ENCODE measurements around the gene ISLR.

ISLR gene

GRCh38 chr15:74165461-74165860 lies 8.0 kb upstream of the ISLR start:
- POLR2A ChIA-PET = interaction anchor here (0.6 kb wide), 1 partner anchor 65 kb away, joined by 3 read pairs; no protein-coding TSS in a partner anchor
- CTCF ChIA-PET = no interaction called here
- Histone ChIP-seq H3K27ac (ENCODE audit: insufficient read depth in 1 of 2, low read depth in 1 of 2, low read length in 2 of 2, poor library complexity in 1 of 2, severe bottlenecking in 2 of 2) (no peak overlapping the region), H3K9me3 (ENCODE audit: control extremely low read depth in 1 of 5, control insufficient read depth in 4 of 5, insufficient read depth in 2 of 5, low read depth in 1 of 5, low read length in 4 of 5) (no peaks in the 10 kb centered on the region), H3K27me3 (replicated peaks in 2 of 5; ENCODE audit: control insufficient read depth in 4 of 5, insufficient read depth in 5 of 5, low read length in 4 of 5) (peaks cover 0 to 10% (median 3%) of the 10 kb centered on the region in 5 experiments), H3K4me1 (ENCODE audit: control extremely low read depth in 1 of 4, control insufficient read depth in 4 of 4, insufficient read depth in 4 of 4, low read length in 3 of 4) (no peaks in the 10 kb centered on the region), H3K36me3 (ENCODE audit: control insufficient read depth in 4 of 4, insufficient read depth in 4 of 4, low read length in 3 of 4) (no peaks in the 10 kb centered on the region), H3K4me3 (ENCODE audit: control insufficient read depth in 1 of 7, extremely low read depth in 1 of 7, insufficient read depth in 4 of 7, low read depth in 2 of 7, low read length in 6 of 7) (no peak overlapping the region)
- DNase-seq = no peak
- WGBS (ENCODE audit: insufficient coverage) = 100% methylated on average over 1 of the region's 1 CpG

- Histone ChIP-seq H3K4me3 (ENCODE audit: control insufficient read depth in 1 of 7, extremely low read depth in 1 of 7, insufficient read depth in 4 of 7, low read depth in 2 of 7, low read length in 6 of 7) (no peak overlapping the region), H3K9me3 (ENCODE audit: control extremely low read depth in 1 of 5, control insufficient read depth in 4 of 5, insufficient read depth in 2 of 5, low read depth in 1 of 5, low read length in 4 of 5) (no peaks in the 10 kb centered on the region), H3K27me3 (replicated peaks in 2 of 5; ENCODE audit: control insufficient read depth in 4 of 5, insufficient read depth in 5 of 5, low read length in 4 of 5) (peaks cover 0 to 6% (median 3%) of the 10 kb centered on the region in 5 experiments), H3K4me1 (ENCODE audit: control extremely low read depth in 1 of 4, control insufficient read depth in 4 of 4, insufficient read depth in 4 of 4, low read length in 3 of 4) (no peaks in the 10 kb centered on the region), H3K36me3 (ENCODE audit: control insufficient read depth in 4 of 4, insufficient read depth in 4 of 4, low read length in 3 of 4) (no peaks in the 10 kb centered on the region), H3K27ac (ENCODE audit: insufficient read depth in 1 of 2, low read depth in 1 of 2, low read length in 2 of 2, poor library complexity in 1 of 2, severe bottlenecking in 2 of 2) (no peak overlapping the region)
- CTCF ChIA-PET = no interaction called here
- DNase-seq = no peak
- POLR2A ChIA-PET = no interaction called here
- whole genome bisulfite sequencing (ENCODE audit: insufficient coverage) = 93% methylated on average over 2 of the region's 4 CpGs
Observed at GRCh38 chr15:74167891-74168331, 5.6 kb upstream of the ISLR start.

- WGBS (ENCODE audit: insufficient coverage) = 100% methylated on average over 1 of the region's 3 CpGs
- ChIA-PET POLR2A (no interaction called here), CTCF (no interaction called here)
- H3K4me3 ChIP-seq (ENCODE audit: control insufficient read depth in 1 of 7, extremely low read depth in 1 of 7, insufficient read depth in 4 of 7, low read depth in 2 of 7, low read length in 6 of 7) = no peak overlapping the region
- H3K27me3 ChIP-seq (replicated peaks in 2 of 5; ENCODE audit: control insufficient read depth in 4 of 5, insufficient read depth in 5 of 5, low read length in 4 of 5) = peaks cover 0 to 3% (median 2%) of the 10 kb centered on the region in 5 experiments
- H3K27ac ChIP-seq (ENCODE audit: insufficient read depth in 1 of 2, low read depth in 1 of 2, low read length in 2 of 2, poor library complexity in 1 of 2, severe bottlenecking in 2 of 2) = no peak overlapping the region
- peaks cover 0 to 4% (median 1%) of the 10 kb centered on the region in 4 experiments for H3K4me1 ChIP-seq (ENCODE audit: control extremely low read depth in 1 of 4, control insufficient read depth in 4 of 4, insufficient read depth in 4 of 4, low read length in 3 of 4)
- no peaks in the 10 kb centered on the region for H3K9me3 ChIP-seq (ENCODE audit: control extremely low read depth in 1 of 5, control insufficient read depth in 4 of 5, insufficient read depth in 2 of 5, low read depth in 1 of 5, low read length in 4 of 5)
- H3K36me3 ChIP-seq (ENCODE audit: control insufficient read depth in 4 of 4, insufficient read depth in 4 of 4, low read length in 3 of 4) = no peaks in the 10 kb centered on the region
- DNase-seq = no peak
Observed at GRCh38 chr15:74168711-74169126, 4.8 kb upstream of the ISLR start.

- POLR2A ChIA-PET = no interaction called here
- WGBS (ENCODE audit: insufficient coverage) = 88% methylated on average over 13 of the region's 15 CpGs
Observed at GRCh38 chr15:74170071-74170844, 3.3 kb upstream of the ISLR start.

GRCh38 chr15:74170875-74171578 lies 2.5 kb upstream of the ISLR start:
- CTCF ChIA-PET = interaction anchor here (1.3 kb wide), 1 partner anchor 112 kb away, joined by 3 read pairs; no protein-coding TSS in a partner anchor
- no peaks in the 10 kb centered on the region for H3K9me3 ChIP-seq (ENCODE audit: control extremely low read depth in 1 of 5, control insufficient read depth in 4 of 5, insufficient read depth in 2 of 5, low read depth in 1 of 5, low read length in 4 of 5)
- DNase-seq = no peak
- POLR2A ChIA-PET = no interaction called here
- H3K27me3 ChIP-seq (replicated peaks in 2 of 5; ENCODE audit: control insufficient read depth in 4 of 5, insufficient read depth in 5 of 5, low read length in 4 of 5) = peaks cover 0 to 3% (median 0%) of the 10 kb centered on the region in 5 experiments
- 88% methylated on average over 5 of the region's 7 CpGs for WGBS (ENCODE audit: insufficient coverage)
- H3K4me3 ChIP-seq (ENCODE audit: control insufficient read depth in 1 of 7, extremely low read depth in 1 of 7, insufficient read depth in 4 of 7, low read depth in 2 of 7, low read length in 6 of 7) = no peak overlapping the region
- H3K27ac ChIP-seq (ENCODE audit: insufficient read depth in 1 of 2, low read depth in 1 of 2, low read length in 2 of 2, poor library complexity in 1 of 2, severe bottlenecking in 2 of 2) = no peak overlapping the region
- H3K36me3 ChIP-seq (ENCODE audit: control insufficient read depth in 4 of 4, insufficient read depth in 4 of 4, low read length in 3 of 4) = no peaks in the 10 kb centered on the region
- peaks cover 0 to 6% (median 2%) of the 10 kb centered on the region in 4 experiments for H3K4me1 ChIP-seq (ENCODE audit: control extremely low read depth in 1 of 4, control insufficient read depth in 4 of 4, insufficient read depth in 4 of 4, low read length in 3 of 4)

More at GRCh38 chr15:74170071-74170844, 3.3 kb upstream of the ISLR start:
- Histone ChIP-seq H3K9me3 (ENCODE audit: control extremely low read depth in 1 of 5, control insufficient read depth in 4 of 5, insufficient read depth in 2 of 5, low read depth in 1 of 5, low read length in 4 of 5) (no peaks in the 10 kb centered on the region), H3K4me3 (ENCODE audit: control insufficient read depth in 1 of 7, extremely low read depth in 1 of 7, insufficient read depth in 4 of 7, low read depth in 2 of 7, low read length in 6 of 7) (no peak overlapping the region), H3K4me1 (ENCODE audit: control extremely low read depth in 1 of 4, control insufficient read depth in 4 of 4, insufficient read depth in 4 of 4, low read length in 3 of 4) (peaks cover 0 to 6% (median 2%) of the 10 kb centered on the region in 4 experiments), H3K27me3 (replicated peaks in 2 of 5; ENCODE audit: control insufficient read depth in 4 of 5, insufficient read depth in 5 of 5, low read length in 4 of 5) (peaks cover 0 to 3% (median 0%) of the 10 kb centered on the region in 5 experiments), H3K36me3 (ENCODE audit: control insufficient read depth in 4 of 4, insufficient read depth in 4 of 4, low read length in 3 of 4) (no peaks in the 10 kb centered on the region), H3K27ac (ENCODE audit: insufficient read depth in 1 of 2, low read depth in 1 of 2, low read length in 2 of 2, poor library complexity in 1 of 2, severe bottlenecking in 2 of 2) (no peak overlapping the region)
- CTCF ChIA-PET = interaction anchor here (0.8 to 1.3 kb wide), 2 partner anchors 15 to 112 kb away, joined by 3 read pairs; no protein-coding TSS in a partner anchor
- DNase-seq = no peak

GRCh38 chr15:74171965-74172541 lies 1.5 kb upstream of the ISLR start:
- no peak overlapping the region for H3K4me3 ChIP-seq (ENCODE audit: control insufficient read depth in 1 of 7, extremely low read depth in 1 of 7, insufficient read depth in 4 of 7, low read depth in 2 of 7, low read length in 6 of 7)
- H3K27me3 ChIP-seq (replicated peaks in 2 of 5; ENCODE audit: control insufficient read depth in 4 of 5, insufficient read depth in 5 of 5, low read length in 4 of 5) = peaks cover 0 to 3% (median 0%) of the 10 kb centered on the region in 5 experiments
- peaks cover 0 to 6% (median 2%) of the 10 kb centered on the region in 4 experiments for H3K4me1 ChIP-seq (ENCODE audit: control extremely low read depth in 1 of 4, control insufficient read depth in 4 of 4, insufficient read depth in 4 of 4, low read length in 3 of 4)
- CTCF ChIA-PET = interaction anchor here (0.6 to 1.3 kb wide), 2 partner anchors 111 to 147 kb away, joined by 3 read pairs; no protein-coding TSS in a partner anchor
- no peak for DNase-seq
- H3K27ac ChIP-seq (ENCODE audit: insufficient read depth in 1 of 2, low read depth in 1 of 2, low read length in 2 of 2, poor library complexity in 1 of 2, severe bottlenecking in 2 of 2) = no peak overlapping the region
- no peaks in the 10 kb centered on the region for H3K9me3 ChIP-seq (ENCODE audit: control extremely low read depth in 1 of 5, control insufficient read depth in 4 of 5, insufficient read depth in 2 of 5, low read depth in 1 of 5, low read length in 4 of 5)
- WGBS (ENCODE audit: insufficient coverage) = no CpG with 5 or more reads among the region's 1 CpG
- no peaks in the 10 kb centered on the region for H3K36me3 ChIP-seq (ENCODE audit: control insufficient read depth in 4 of 4, insufficient read depth in 4 of 4, low read length in 3 of 4)
- POLR2A ChIA-PET = no interaction called here

Measured in common myeloid progenitor, CD34-positive (primary cell).